Esophagus muscularis mucosa (tissue), 4 donors: ENCODE results near the gene HLX.

ENCODE experiments used
- EP300 ChIP-seq: sonication (generic); formaldehyde crosslinking; IDR thresholded peaks from one replicate; pipeline ENCODE4 v1.6.1; 2017; ENCODE audit warnings: antibody characterized with exemption
- POLR2A ChIP-seq: fragments of 450-650 bp; IDR thresholded peaks from one replicate; pipeline ENCODE4 v1.6.1; 2017; ENCODE audit warnings: antibody characterized with exemption, moderate library complexity, mild to moderate bottlenecking, low read depth
- POLR2AphosphoS5 ChIP-seq, 2 donors: sonication (generic); formaldehyde crosslinking; IDR thresholded peaks; one replicate each; pipeline ENCODE4 v1.6.1; 2017; ENCODE audit warnings: antibody characterized with exemption in 2 of 2
- TF ChIP-seq, protein P1 (sequence below), 3 experiments: fragments of 200-600 bp in 2 of 3; fragments of 450-650 bp in 1 of 3; sonication (generic) in 2 of 3; IDR thresholded peaks; one replicate each; pipeline ENCODE4 v1.5.1; 2017 to 2019; ENCODE audit warnings: antibody characterized with exemption in 3 of 3, mild to moderate bottlenecking in 2 of 3, moderate library complexity in 1 of 3

DNA sequence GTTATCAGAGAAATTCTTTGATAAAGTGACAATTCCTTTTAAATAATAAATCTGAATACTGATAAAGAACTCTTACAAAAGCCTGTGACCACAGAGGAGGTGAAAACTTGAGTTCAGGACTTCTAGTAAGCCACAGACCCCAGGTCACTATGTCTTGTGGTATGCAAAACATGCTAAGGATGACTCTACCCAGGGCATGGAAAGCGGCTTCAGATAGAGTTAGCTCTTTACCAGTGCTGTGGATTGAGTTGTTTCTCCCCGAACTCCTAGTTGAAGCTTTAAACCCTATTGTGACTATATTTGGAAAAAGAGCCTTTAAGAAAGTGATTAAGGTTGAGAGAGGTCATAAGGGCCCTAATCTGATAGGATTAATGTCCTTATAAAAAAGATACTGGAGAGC is 42.3 kb downstream of the HLX start:
- TF ChIP-seq, protein P1, sequence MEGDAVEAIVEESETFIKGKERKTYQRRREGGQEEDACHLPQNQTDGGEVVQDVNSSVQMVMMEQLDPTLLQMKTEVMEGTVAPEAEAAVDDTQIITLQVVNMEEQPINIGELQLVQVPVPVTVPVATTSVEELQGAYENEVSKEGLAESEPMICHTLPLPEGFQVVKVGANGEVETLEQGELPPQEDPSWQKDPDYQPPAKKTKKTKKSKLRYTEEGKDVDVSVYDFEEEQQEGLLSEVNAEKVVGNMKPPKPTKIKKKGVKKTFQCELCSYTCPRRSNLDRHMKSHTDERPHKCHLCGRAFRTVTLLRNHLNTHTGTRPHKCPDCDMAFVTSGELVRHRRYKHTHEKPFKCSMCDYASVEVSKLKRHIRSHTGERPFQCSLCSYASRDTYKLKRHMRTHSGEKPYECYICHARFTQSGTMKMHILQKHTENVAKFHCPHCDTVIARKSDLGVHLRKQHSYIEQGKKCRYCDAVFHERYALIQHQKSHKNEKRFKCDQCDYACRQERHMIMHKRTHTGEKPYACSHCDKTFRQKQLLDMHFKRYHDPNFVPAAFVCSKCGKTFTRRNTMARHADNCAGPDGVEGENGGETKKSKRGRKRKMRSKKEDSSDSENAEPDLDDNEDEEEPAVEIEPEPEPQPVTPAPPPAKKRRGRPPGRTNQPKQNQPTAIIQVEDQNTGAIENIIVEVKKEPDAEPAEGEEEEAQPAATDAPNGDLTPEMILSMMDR (IDR thresholded peaks at IDR 0.05): no peak
- TF ChIP-seq EP300 (no peak), POLR2A (no peak), POLR2AphosphoS5 (IDR thresholded peaks at IDR 0.05) (no peak)
